Hepatocyte (in vitro differentiated cells): Measurements from ENCODE around the gene KLK8.

Experiments
- CTCF ChIP-seq: fragments of 200-600 bp; sonication (generic); IDR thresholded peaks from 2 replicates; pipeline ENCODE4 v1.5.1; 2016; ENCODE audit warnings: antibody characterized with exemption, mild to moderate bottlenecking; ENCODE audit not compliant: poor library complexity
- EZH2 ChIP-seq: fragments of 200-600 bp; sonication (generic); IDR thresholded peaks from 2 replicates; pipeline ENCODE4 v1.6.1; 2016; ENCODE audit warnings: antibody characterized with exemption, mild to moderate bottlenecking, borderline replicate concordance
- EZH2phosphoT487 ChIP-seq: fragments of 200-600 bp; sonication (generic); IDR thresholded peaks from one replicate; pipeline ENCODE4 v1.6.1; 2018; ENCODE audit warnings: antibody characterized with exemption, mild to moderate bottlenecking, low read depth, moderate library complexity; ENCODE audit not compliant: unreplicated experiment, severe bottlenecking

GRCh38 chr19:51002542-51003311 is 1.3 kb upstream of the KLK8 start:
- TF ChIP-seq CTCF (no peak), EZH2 (no peak), EZH2phosphoT487 (no peak)
